ENCODE results near the gene MMP15.
A peak's percentile ranks its signal among the peaks of the same experiment; 100 is the strongest.
"Not testable (repeated sequence)": the region's sequence is repeated elsewhere in the genome, so short reads cannot be mapped to it uniquely, and the experiment has no call there.

Gene MMP15

DNA sequence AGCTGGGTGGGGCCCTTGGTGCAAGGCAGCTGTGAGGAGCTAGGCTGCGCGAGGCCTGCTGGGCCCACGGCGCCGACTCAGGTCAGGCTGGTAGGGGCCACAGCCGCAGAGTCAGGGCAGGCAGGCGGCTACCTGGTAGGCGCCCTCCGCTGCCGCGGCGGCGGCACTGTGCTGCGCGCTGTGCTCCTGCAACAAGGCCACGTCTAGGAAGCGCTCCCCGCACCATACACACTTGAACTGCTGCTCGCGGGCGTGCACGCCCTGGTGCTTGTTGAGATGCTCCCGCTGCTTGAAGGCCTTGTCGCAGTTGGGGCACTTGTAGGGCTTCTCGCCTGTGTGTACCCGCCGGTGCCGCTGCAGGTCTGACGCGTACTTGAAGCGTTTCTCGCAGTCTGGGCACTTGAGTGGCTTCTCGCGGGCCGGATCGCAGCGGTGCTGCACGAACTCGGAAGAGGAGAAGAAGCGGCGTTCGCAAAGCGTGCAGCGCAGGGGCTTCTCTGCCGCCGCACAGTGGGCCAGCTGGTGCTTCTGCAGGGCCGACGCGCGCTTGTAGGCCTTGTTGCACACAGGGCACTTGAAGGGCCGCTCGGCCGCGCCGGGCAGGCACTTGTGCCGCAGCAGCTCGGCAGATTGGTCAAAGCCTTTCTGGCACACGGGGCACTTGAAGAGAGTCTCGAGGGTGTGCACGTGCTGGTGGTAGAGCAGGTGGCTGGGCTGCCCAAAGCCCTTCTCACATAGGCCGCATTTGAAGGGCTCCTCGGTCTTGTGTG lies 29.0 kb upstream of the MMP15 start:
- no peak for ATAC-seq

DNA sequence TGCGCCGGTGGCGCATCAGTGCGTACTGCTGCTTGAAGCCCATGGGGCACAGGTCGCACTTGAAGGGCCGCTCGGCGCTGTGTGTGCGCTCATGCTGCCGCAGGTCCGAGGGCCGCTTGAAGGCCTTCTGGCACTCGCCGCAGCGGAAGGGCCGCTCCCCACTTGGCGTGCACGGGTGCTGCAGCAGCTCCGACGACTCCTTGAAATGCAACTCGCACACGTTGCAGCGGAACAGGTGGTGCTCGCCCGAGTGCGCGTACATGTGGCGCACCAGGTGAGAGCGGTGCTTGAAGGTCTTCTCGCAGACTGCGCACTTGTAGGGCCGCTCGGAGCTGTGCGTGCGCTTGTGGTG lies 28.4 kb upstream of the MMP15 start:
- ATAC-seq, result no peak

DNA sequence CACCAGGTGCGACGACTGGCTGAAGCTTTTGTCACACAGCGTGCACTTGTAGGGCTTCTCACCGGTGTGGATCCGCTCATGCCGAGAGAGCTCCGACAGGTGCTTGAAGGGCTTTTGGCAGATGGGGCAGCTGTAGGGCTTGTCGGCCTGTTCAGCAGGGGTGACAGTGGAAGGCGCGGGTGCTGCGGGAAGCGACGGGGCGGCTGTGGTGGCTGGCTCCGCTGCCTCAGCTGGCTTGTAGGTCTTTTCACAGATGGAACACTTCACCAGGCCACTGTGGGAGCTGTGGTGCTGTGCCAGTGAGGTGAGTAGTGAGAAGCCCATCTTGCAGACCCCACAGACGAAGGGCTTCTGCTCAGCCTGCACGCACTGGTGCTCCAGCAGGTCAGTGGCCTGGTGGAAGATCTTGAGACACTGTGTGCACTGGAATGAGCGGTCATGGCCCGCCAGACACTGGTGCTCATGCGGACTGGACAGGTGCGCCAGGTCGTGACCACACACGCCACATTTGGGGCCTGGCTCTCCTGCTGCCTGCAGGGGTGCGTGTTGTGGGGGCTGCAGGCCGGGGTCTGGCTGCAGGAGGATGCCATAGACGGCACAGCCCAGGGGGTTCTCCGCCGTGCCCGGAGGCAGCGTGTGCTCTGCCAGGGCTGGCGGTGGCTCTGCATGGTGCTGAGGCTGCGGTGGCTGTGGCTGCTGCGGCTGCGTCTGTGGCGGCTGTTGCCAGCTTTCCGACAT lies 27.9 kb upstream of the MMP15 start:
- no peak for ATAC-seq

DNA sequence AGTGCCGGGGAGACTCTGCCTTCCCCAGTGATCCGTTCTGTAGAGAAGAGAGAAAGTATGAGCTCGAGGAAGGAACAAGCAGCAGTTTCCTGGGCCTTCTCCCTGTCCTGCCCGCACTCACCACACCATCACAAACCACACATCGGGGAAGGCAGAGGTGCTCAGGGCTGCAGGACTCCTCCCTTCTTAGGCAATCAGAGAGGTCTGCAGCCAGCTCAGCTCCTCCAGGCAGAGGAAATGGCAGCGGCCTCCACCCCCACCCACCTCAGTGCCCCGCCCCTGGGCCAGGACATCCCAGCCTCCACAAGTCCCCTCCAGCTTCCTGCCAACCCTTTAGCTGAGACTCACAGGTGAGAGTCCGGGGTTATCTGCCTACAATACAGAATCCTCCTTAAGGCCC lies 27.1 kb upstream of the MMP15 start:
- ATAC-seq, result no peak

GRCh38 chr16:57998992-57999365 lies 26.6 kb upstream of the MMP15 start:
- ATAC-seq, result no peak

GRCh38 chr16:57999366-57999970 lies 26.1 kb upstream of the MMP15 start:
- no peak for ATAC-seq

- ATAC-seq, result peak; percentile 11 to 19
Measured at GRCh38 chr16:57999971-58000705, 25.4 kb upstream of the MMP15 start, which contains the start of gene ZNF319. TSS of gene ZNF319 (minus strand) at chr16:58000672. CDS start at chr16:57998265, 2,407 bp downstream.

GRCh38 chr16:58000706-58001676 lies 24.6 kb upstream of the MMP15 start, which contains the start of gene USB1:
TSS of gene USB1 (plus strand) at chr16:58001407. CDS start at chr16:58001484, 77 bp downstream.
- ATAC-seq, result peak; percentile 83

DNA sequence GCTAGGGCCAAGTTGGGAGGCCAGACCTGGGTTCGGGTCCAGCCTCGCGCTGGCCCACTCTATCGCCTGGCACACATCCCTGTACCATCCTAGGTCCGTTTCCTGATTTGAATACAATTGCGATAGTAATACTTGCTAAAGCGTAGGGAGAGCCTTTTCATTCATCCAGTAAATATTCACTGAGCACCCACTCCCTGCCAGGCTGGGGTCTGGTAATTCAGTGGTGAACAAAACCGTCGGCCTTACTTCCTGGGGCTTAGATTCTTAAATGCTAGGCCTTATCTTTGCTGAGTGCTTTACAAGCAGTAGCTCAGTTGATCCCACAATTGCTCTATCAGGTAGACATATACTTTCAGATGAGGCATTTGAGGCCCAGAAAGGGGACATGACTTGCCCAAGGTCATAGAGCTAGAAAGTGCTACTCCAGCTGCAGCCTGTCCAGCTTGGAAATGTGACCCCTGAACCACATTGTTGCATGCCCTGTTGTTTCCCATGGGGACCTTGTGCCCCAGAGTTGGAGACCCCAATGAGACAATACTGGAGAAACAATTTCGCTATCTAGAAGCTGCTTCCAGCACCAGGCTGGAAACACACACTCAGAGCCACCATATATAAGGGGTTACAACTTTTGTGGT lies 23.7 kb upstream of the MMP15 start:
- no peak for ATAC-seq

DNA sequence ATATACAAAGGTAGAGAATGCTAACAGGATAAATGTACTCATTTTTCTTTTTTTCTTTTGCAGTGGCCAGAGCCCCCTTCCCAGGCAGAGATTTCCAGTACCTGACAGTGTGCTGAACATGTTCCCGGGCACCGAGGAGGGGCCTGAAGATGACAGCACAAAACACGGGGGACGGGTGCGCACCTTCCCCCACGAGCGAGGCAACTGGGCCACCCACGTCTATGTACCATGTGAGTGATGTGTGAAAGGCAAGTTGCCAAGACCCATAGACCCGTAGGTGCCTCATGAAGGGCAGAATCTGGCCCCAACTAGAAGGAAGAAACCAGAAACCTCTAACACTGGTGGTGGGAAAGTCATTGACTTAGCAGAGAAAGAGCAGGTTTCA lies 23.1 kb upstream of the MMP15 start:
- no peak for ATAC-seq

DNA sequence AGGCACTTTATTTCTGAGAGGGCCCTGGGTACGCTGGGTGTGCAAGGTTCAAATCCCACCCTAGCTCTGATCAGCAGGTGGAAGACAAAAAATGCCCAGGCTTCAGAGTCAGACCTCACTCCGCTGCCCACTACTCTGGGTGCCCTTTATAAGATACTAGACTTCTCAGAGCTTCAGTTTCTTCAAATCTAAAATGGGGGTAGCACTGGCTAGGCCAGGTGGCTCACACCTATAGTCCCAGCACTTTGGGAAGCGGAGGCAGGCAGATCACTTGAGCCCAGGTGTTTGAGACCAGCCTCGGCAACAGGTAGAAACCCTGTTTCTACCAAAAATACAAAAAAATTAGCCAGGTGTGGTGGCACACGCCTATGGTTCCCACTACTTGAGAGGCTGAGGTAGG lies 22.6 kb upstream of the MMP15 start:
- ATAC-seq, result no peak

GRCh38 chr16:58004736-58005135 lies 20.8 kb upstream of the MMP15 start:
- ATAC-seq, result not testable (repeated sequence)

DNA sequence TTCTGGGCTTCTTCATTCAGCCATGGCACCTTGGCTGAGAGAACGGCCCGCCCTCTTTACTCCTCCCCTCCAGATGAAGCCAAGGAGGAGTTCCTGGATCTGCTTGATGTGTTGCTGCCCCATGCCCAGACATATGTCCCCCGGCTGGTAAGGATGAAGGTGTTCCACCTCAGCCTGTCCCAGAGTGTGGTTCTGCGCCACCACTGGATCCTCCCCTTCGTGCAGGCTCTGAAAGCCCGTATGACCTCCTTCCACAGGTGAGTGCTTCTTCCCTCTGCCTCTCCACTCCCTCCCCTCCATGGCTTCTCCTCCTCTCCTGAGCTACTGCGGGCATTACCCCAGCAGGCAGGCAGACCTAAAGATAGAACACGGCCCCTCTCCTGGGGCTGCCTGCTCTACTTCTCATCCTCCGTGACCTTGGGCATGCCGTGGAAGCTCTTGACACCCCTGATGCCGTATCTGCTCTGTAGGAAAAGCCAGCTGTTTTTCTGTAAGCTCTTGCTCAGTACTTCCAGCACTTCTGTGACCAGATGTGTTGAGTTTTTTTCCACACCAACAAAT lies 15.6 kb upstream of the MMP15 start:
- ATAC-seq, result no peak

GRCh38 chr16:58010886-58011285 lies 14.7 kb upstream of the MMP15 start:
- ATAC-seq, result no peak

DNA sequence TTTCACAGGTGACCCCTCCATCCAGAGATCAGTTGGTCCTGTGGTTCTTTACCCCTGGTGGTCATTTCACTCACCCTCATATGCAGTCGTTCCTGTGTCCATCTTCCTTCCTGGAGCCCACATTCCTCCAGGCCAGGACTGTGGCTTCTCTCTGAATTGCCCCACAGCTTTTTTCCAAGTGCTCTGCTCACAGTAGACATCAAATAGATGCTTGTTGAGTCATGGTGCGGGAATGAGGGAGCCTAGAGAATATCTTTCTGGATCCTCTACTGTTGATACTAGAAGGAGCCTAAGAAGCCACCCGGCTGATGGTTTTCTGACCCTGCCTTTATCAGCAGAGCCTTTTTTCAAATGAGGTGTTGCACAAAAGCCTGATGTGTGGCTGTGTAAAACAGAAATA lies 13.9 kb upstream of the MMP15 start:
- no peak for ATAC-seq

DNA sequence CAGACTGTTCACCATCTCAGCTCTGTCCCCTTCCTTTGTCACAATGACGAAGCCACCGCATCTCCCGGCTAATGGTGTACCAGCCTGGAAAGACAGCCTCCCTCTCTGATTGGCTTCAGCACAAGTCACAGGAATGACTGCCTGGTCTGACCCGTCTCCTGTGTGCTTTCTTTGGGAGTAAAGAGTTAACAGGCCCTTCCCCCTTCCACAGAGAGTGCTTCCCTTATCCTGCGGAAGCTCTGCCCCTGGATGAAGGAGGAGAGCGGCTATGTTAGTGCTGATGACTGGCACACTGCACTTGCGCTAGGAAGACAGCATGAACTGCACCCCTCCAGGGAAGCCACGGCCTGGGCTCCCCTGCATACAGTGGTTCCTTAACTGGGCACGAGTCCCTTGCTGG lies 13.1 kb upstream of the MMP15 start:
- ATAC-seq, result no peak

DNA sequence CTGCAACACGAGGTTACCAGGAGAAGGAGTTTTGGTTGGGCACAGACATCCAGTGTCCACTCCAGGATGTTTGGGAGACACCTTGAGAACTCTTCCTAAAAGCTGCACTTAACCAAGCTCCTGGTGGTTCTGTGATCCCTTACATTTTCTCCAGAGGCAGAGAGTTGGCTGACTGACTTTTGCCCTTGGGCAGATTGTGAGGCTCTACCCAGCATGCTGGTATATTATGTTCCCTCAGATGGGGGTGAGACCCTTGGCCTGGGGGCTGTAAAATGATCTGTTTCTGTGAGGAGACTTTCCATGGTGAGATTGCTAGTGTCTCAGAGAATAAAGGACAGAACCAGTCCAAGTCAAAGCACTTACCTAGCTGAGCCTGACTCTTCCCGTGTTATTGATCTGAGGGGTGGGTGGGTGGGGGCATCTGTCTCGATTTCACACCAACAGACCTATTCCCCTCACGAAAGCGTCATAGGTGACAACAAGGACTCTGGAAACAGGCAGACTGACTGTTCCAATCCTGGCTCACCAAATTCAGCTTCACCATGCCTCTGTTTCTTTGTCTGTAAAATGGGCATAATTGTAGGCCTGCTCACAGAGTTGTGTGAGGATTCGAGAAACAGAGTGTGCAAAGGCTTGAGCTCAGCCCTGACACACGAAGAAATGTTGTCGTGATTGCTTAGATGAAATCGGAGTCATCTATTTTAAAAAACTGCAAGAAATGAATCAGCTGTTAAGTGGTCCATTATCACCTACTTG lies 12.2 kb upstream of the MMP15 start:
- ATAC-seq, result no peak

DNA sequence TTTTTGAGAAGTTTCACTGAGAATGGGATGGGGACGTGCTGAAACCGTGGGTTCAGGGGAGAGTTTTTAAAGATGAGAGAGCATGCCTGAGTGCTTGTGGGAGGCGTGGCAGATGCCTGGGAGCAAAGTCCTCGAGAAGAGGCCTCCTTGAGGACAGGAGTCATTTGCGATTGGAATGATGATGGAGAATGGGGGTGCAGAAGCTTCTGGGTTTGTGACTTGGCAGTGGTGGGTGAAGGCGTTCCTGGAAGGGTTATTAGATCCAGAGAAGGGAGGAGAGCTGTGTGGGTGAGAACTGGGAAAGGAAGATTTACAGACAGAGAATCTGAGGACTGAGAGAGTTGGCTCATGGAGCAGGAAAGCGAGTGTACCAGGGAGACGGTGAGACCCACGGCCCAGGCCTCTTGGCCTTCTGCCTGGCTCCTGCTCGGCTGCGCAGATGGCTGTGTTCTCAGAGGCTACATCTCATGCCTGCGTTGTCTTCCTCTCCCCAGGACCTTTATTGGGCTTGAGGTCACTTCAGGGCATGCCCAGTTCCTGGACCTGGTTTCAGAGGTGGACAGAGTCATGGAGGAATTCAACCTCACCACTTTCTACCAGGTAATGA lies 8.6 kb upstream of the MMP15 start:
- no peak for ATAC-seq

DNA sequence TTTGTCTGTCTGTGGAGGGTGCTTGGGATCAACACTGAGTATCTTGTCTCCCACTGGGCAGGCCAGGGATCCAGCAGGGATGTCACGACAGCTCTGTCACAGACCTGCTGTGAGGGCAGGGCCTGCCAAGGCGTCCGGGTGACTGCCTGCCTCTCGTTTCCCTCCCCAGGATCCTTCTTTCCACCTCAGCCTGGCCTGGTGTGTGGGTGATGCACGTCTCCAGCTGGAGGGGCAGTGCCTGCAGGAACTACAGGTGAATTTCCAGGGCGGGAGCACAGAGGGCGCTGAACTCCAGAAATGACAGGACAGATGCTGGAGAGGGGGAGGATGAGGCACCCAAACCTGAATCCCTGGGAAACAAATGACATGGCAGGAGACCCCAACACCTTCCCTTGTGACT lies 6.8 kb upstream of the MMP15 start:
- no peak for ATAC-seq

All from activated CD4-positive, CD25-positive, alpha-beta regulatory T cell treated with anti-CD3 and anti-CD28 coated beads, Interleukin-2, amount 50 U/mL, for 24 hours (primary cell).